HepG2 (cell line): ENCODE results near the gene AUTS2. TPM values are rescaled to one million over a fixed set of nuclear protein-coding genes. Genes with fewer than 3 reads are reported as not detected.

ENCODE experiments used
- ATAC-seq: fragments of 200-7000 bp; cut with Tn5 transposase; 3 replicates; pipeline ENCODE4 v1.9.1; 2020; ENCODE audit warnings: mild to moderate bottlenecking, moderate library complexity
- BruUV-seq: library from RNA; stranded (reverse); fragments of 400-500 nt; replicated peaks from 2 replicates; lab custom pipeline; 2021; lab: Mats Ljungman, UMichigan
- CTCF ChIA-PET: fragments of 300-600 bp; formaldehyde crosslinking; extraction: SDS; loops from one replicate; lab custom pipeline; 2021; ENCODE audit warnings: low total read pairs, inconsistent platforms, low intra/inter-chr PET ratio; lab: Yijun Ruan, JAX
- POLR2A ChIA-PET: fragments of 350-600 bp; sonication (Branson Sonifier 250); formaldehyde crosslinking; loops from one replicate; lab custom pipeline; 2020; ENCODE audit warnings: antibody characterized with exemption, inconsistent platforms; lab: Yijun Ruan, JAX
- DNase-seq: peaks from one replicate; pipeline ENCODE4 v3.0.0-alpha.2; 2015; ENCODE audit warnings: low spot score
- FAIRE-seq: peaks from 3 replicates; lab custom pipeline; 2011; peaks lifted over from hg19 to GRCh38; lab: Jason Lieb, UNC
- H2AFZ ChIP-seq: one replicate; pipeline ENCODE4 v1.6.1; 2011; ENCODE audit warnings: low read length, inconsistent platforms
- H3K27ac ChIP-seq: fragments of 300-600 bp; 3 replicates; pipeline ENCODE4 v1.8.0; 2011; ENCODE audit warnings: mixed run types, mild to moderate bottlenecking, mixed read lengths, low read length, inconsistent platforms; ENCODE audit not compliant: insufficient read depth; ENCODE audit errors: extremely low read length
- H3K27me3 ChIP-seq, 2 experiments: fragments of 200-600 bp in 1 of 2; 2 replicates in 1 of 2; 3 replicates in 1 of 2; pipeline versions ENCODE4 v1.6.0 to v1.8.0; 2011; ENCODE audit warnings: low read length in 2 of 2, mild to moderate bottlenecking in 2 of 2, moderate library complexity in 2 of 2, inconsistent platforms in 1 of 2; ENCODE audit not compliant: insufficient read depth in 2 of 2, control insufficient read depth in 1 of 2
- H3K36me3 ChIP-seq, 2 experiments: fragments of 200-600 bp in 1 of 2; replicated peaks in 1 of 2; 2 replicates in 1 of 2; 3 replicates in 1 of 2; pipeline versions ENCODE4 v1.5.1 to v1.8.0; 2011; ENCODE audit warnings: low read length in 2 of 2, inconsistent platforms in 1 of 2; ENCODE audit not compliant: insufficient read depth in 2 of 2, control insufficient read depth in 1 of 2
- H3K4me1 ChIP-seq: 2 replicates; pipeline ENCODE4 v1.5.1; 2012; ENCODE audit warnings: low read length, inconsistent platforms; ENCODE audit not compliant: insufficient read depth
- H3K4me2 ChIP-seq: 2 replicates; pipeline ENCODE4 v1.6.0; 2011; ENCODE audit warnings: low read depth, low read length, inconsistent platforms
- H3K4me3 ChIP-seq, 3 experiments: fragments of 200-600 bp in 1 of 3; sonication (generic), shearing (Covaris generic) in 1 of 3; replicated peaks in 1 of 3; 2 replicates each; pipeline ENCODE4 v1.5.1; 2011 to 2016; ENCODE audit warnings: low read length in 3 of 3, inconsistent platforms in 2 of 3, low read depth in 2 of 3, mild to moderate bottlenecking in 2 of 3, control low read depth in 1 of 3, mixed read lengths in 1 of 3; ENCODE audit not compliant: insufficient read depth in 1 of 3
- H3K79me2 ChIP-seq: one replicate; pipeline ENCODE4 v1.6.1; 2011; ENCODE audit warnings: low read length, inconsistent platforms; ENCODE audit not compliant: insufficient read depth
- H3K9ac ChIP-seq: 2 replicates; pipeline ENCODE4 v1.6.0; 2011; ENCODE audit warnings: mild to moderate bottlenecking, low read depth, low read length, inconsistent platforms; ENCODE audit not compliant: insufficient read depth
- H3K9me3 ChIP-seq: 2 replicates; pipeline ENCODE4 v1.5.1; 2012; ENCODE audit warnings: mild to moderate bottlenecking, low read length
- H4K20me1 ChIP-seq: 2 replicates; pipeline ENCODE4 v1.6.0; 2011; ENCODE audit warnings: inconsistent platforms, mild to moderate bottlenecking, low read length, moderate library complexity; ENCODE audit not compliant: insufficient read depth
- AGO2 ChIP-seq: fragments of 200-400 bp; formaldehyde crosslinking; optimal IDR thresholded peaks from 2 replicates; pipeline ENCODE3; 2017; ENCODE audit warnings: mild to moderate bottlenecking, low read depth, low read length, moderate library complexity
- ATF3 ChIP-seq: sonication (generic); formaldehyde crosslinking; IDR thresholded peaks from 2 replicates; pipeline ENCODE4 v1.4.0; 2020; ENCODE audit warnings: missing genetic modification reagents
- ATRX ChIP-seq: sonication (generic); formaldehyde crosslinking; IDR thresholded peaks from 2 replicates; pipeline ENCODE4 v1.4.0; 2020; ENCODE audit warnings: missing genetic modification reagents, borderline replicate concordance
- GMEB1 ChIP-seq: sonication (generic); formaldehyde crosslinking; IDR thresholded peaks from 2 replicates; pipeline ENCODE4 v1.5.1; 2020; ENCODE audit warnings: missing genetic modification reagents, mild to moderate bottlenecking, borderline replicate concordance
- MAF1 ChIP-seq: sonication (generic); formaldehyde crosslinking; IDR thresholded peaks from 2 replicates; pipeline ENCODE4 v1.5.0; 2020; ENCODE audit warnings: missing genetic modification reagents, borderline replicate concordance
- PHF5A ChIP-seq: IDR thresholded peaks from one replicate; pipeline ENCODE4 v1.6.1; 2018; ENCODE audit warnings: low read depth, missing genetic modification reagents; ENCODE audit not compliant: unreplicated experiment
- RBM39 ChIP-seq: fragments of 200-400 bp; formaldehyde crosslinking; IDR thresholded peaks from one replicate; pipeline ENCODE4 v1.6.1; 2018; ENCODE audit warnings: antibody characterized with exemption, mild to moderate bottlenecking, low read depth, low read length; ENCODE audit not compliant: poor library complexity, severe bottlenecking
- SP140L ChIP-seq: sonication (generic); formaldehyde crosslinking; IDR thresholded peaks from 2 replicates; pipeline ENCODE4 v1.4.0; 2020; ENCODE audit warnings: missing genetic modification reagents, borderline replicate concordance
- ZBTB7A ChIP-seq: sonication (generic); formaldehyde crosslinking; IDR thresholded peaks from 2 replicates; pipeline ENCODE4 v1.8.0; 2022; ENCODE audit warnings: mild to moderate bottlenecking, missing genetic modification reagents
- ZNF30 ChIP-seq: sonication (generic); formaldehyde crosslinking; IDR thresholded peaks from 2 replicates; pipeline ENCODE4 v1.5.0; 2020; ENCODE audit warnings: mild to moderate bottlenecking, missing genetic modification reagents
- ZNF503 ChIP-seq: sonication (generic); formaldehyde crosslinking; IDR thresholded peaks from 2 replicates; pipeline ENCODE4 v1.4.0; 2020; ENCODE audit warnings: missing genetic modification reagents
- ZNF710 ChIP-seq: sonication (generic); formaldehyde crosslinking; IDR thresholded peaks from 2 replicates; pipeline ENCODE4 v1.5.0; 2020; ENCODE audit warnings: mild to moderate bottlenecking, missing genetic modification reagents, borderline replicate concordance
- ZNF879 ChIP-seq: sonication (generic); formaldehyde crosslinking; IDR thresholded peaks from 2 replicates; pipeline ENCODE4 v1.8.1; 2023; ENCODE audit warnings: missing genetic modification reagents
- WGBS: methylation state at CpG from one replicate; pipeline ENCODE4 v1.1.6; 2017; ENCODE audit warnings: low lambda C conversion rate; 5-methylcytosine and 5-hydroxymethylcytosine counted together
- in situ Hi-C: cut with HindIII; loops from 2 replicates; pipeline ENCODE4 v1.10.0; 2017; ENCODE audit warnings: low pct_unique_long_range_greater_than_20kb; ENCODE audit not compliant: extremely low pct_ligation_motif_present
- intact Hi-C: fragments of 100-400 bp; cut with micrococcal nuclease; formaldehyde crosslinking; loops from one replicate; pipeline ENCODE4 v1.10.0; 2022; ENCODE audit not compliant: unreplicated experiment
- polyA plus RNA-seq, 8 experiments: library from polyadenylated mRNA; depleted of rRNA in 3 of 8; stranded (reverse) in 7 of 8; unstranded in 1 of 8; fragments of >200 nt; fragmentation: Illumina TruSeq in 4 of 8; extraction: Trizol in 4 of 8; gene quantifications; 2 replicates each; pipeline versions ENCODE4 v1.2.1 to v1.2.3, GENCODE V29; 2011 to 2016; ENCODE audit warnings: low read depth in 4 of 8, missing spikeins in 1 of 8, mixed read lengths in 1 of 8; ENCODE audit not compliant: insufficient read depth in 1 of 8
- total RNA-seq, 5 experiments: library from RNA; depleted of rRNA; stranded (reverse); fragments of >200 nt; fragmentation: Illumina TruSeq; extraction: Trizol; gene quantifications; 2 replicates each; pipeline ENCODE4 v1.2.3, GENCODE V29; 2016; ENCODE audit warnings: low read depth in 1 of 5
- TF ChIP-seq, protein P1 (sequence below): sonication (generic); formaldehyde crosslinking; IDR thresholded peaks from 2 replicates; pipeline ENCODE4 v1.8.0; 2022; ENCODE audit warnings: missing genetic modification reagents, mild to moderate bottlenecking, borderline replicate concordance
- TF ChIP-seq, protein P2 (sequence below): sonication (generic); formaldehyde crosslinking; IDR thresholded peaks from 2 replicates; pipeline ENCODE4 v1.4.0; 2020; ENCODE audit warnings: mild to moderate bottlenecking, missing genetic modification reagents

The AUTS2 gene
- total and polyA plus RNA-seq, 2 of the 13 experiments (the other 11 are each of a cell fraction or from before 2014, with no cell fraction given) = 0.38 TPM; not detected in 1

DNA sequence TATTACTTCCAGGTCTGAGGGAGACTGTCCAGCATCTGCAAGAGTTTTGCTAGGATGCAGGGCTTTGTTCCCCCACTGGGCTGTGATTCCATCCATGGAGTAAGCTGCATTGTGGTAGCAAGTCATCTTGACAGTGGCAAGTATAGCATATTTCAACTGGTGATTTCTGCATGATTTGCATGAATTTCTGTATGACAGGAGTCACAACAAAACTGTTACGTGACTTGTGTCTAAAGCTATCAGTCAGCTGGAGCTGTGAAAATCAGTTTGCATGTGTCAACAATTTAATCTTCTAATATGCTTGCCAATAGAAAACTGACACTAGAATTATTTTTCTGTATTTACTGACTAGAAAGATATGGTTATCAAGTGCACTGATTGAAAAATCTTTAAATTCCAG lies 344.3 kb downstream of the AUTS2 start (continued):
- TF ChIP-seq, protein P1, sequence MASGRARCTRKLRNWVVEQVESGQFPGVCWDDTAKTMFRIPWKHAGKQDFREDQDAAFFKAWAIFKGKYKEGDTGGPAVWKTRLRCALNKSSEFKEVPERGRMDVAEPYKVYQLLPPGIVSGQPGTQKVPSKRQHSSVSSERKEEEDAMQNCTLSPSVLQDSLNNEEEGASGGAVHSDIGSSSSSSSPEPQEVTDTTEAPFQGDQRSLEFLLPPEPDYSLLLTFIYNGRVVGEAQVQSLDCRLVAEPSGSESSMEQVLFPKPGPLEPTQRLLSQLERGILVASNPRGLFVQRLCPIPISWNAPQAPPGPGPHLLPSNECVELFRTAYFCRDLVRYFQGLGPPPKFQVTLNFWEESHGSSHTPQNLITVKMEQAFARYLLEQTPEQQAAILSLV = no peak
- TF ChIP-seq ZNF710 = no peak
- TF ChIP-seq, all 625 proteins: peak for 0

DNA sequence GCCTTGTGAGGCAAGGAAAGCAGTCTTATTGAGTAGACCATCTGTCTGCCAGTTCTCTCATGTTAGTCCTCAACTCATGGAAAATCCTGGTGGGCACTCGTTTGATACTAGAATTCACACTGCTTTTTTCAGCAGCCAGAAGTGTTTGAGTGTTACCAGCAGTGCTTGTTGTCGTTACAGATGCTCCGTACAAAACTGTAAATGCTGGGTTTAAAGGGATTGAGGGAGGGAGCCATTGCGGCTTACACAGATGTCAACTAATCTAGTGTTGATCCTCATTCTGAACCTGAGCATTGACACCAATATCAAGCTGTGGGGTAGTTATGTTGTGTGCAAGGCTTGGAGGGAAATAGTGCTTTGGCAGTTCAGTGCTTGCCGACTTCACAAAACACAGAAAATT lies 348.6 kb downstream of the AUTS2 start:
- Histone ChIP-seq H3K4me3 (no peak overlapping the region), H4K20me1 (no peaks in the 10 kb centered on the region), H2AFZ (no peak overlapping the region), H3K4me2 (no peak overlapping the region), H3K4me1 (no peaks in the 10 kb centered on the region), H3K27ac (no peak overlapping the region), H3K79me2 (no peaks in the 10 kb centered on the region), H3K9me3 (no peaks in the 10 kb centered on the region), H3K9ac (no peak overlapping the region), H3K36me3 (no peaks in the 10 kb centered on the region), H3K27me3 (no peaks in the 10 kb centered on the region)
- POLR2A ChIA-PET = no interaction called here
- intact Hi-C loops (no loop called here), in situ Hi-C loops (no loop called here)
- DNase-seq (no peak), ATAC-seq (no peak), FAIRE-seq (no peak)
- 51% methylated on average over 5 of the region's 5 CpGs for WGBS
- CTCF ChIA-PET = no interaction called here
- BruUV-seq = no TSS peak
- no peak for TF ChIP-seq ZNF503 (CRISPR knock-in tag)
- TF ChIP-seq GMEB1 = no peak
- no peak for TF ChIP-seq SP140L (CRISPR knock-in tag)
- TF ChIP-seq, protein P2, sequence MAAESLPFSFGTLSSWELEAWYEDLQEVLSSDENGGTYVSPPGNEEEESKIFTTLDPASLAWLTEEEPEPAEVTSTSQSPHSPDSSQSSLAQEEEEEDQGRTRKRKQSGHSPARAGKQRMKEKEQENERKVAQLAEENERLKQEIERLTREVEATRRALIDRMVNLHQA (CRISPR knock-in tag) = no peak
- no peak for TF ChIP-seq RBM39
- TF ChIP-seq MAF1 (CRISPR knock-in tag) = no peak
- TF ChIP-seq ATRX (CRISPR knock-in tag) = no peak
- no peak for TF ChIP-seq ATF3
- TF ChIP-seq ZNF879 (CRISPR knock-in tag) = no peak
- TF ChIP-seq ZBTB7A (CRISPR knock-in tag) = no peak
- no peak for TF ChIP-seq PHF5A (CRISPR knock-in tag)
- no peak for TF ChIP-seq AGO2
- TF ChIP-seq ZNF30 (CRISPR knock-in tag) = no peak
